Measurements from ENCODE around the gene ARID5A.

ARID5A gene

DNA sequence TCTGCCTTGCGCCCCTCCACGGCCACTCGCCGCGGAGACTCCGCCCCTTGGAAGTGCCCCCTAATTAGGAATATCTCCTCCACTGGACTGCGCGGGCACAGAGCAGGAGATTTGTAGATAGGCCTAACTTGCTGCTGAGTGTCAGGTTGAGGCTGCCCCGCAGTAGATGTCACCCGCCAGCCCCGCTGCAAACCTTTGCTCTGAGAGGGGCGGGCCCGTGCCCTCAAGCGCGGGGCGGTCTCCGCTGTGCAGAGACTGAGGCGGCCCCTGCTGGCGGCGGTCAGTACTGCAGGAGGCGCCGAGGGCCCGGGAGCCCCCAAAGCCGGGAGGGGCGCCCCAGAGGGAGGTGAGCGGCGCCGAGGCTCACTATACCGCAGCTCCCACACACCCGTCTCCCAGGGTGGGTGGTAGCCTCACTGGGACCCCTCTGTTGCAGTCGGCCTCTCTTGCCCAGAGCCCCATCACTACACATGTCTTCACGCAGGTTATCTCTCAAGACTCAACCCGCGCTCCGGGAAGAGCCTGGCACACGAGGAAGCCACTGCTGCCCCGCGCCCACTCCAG is 28.5 kb upstream of the ARID5A start:
- DNase-seq, result peak; percentile 88

DNA sequence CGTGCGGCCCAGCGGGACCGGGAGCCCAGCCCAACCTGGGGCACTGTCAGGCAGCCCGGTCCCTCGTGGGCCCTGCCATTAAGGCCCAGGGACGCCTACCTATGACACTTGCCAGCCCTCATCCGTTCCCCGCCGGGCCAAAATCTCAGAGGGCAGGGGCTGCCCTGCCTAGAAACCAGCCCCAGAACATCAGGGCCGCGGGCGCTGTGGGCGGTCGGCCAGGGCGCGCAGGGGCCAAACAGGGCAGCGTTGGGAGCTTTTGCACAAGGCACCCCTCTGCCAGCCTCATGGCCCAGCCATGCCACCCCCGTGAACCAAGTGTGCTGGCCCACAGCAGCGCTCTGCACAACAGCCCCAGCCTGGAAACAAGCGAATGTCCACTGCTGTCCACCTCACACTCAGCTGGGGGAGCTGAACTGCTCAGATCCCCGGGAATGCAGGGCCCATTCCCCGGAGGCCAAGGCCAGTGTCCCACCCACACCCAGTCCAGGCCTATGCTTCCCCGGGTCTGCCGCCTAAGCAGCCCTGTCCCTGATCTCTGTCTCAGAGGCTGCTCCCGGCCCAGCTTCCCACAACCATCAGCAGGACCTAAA is 27.9 kb upstream of the ARID5A start:
- no peak for DNase-seq

DNA sequence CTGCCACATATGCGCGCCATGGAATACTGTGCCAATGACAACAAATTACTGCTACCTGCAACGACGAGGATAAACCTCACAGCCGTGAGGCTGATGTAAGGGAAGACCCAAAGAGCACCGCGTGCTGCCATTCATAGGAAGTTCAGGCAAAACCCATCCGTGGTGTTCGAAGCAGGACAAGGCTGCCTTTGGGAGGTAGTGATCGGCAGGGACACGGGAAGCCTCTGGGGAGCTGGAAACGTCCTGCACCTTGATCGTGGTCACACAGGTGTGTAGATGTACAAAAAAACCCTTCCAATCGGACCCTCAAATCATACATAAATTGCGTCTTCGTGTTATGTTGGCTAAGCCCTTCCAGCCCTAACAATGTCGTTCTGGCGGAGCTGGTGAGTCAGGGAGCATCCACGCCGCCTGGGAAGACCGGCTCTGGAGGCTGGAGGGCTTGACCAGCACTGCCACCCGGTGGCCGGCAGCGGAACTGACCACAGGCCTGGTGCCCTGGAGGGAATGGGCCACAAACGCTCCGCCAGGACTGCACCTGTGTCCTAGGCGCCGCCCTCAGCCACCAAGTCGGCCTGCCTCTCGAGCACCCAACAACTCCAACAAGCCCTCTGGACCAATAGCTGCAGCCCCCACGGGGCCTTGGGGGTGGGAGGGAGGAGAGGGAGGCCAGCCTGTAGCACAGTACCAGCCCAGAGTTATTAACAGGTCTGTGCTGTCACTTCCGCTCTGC is 27.3 kb upstream of the ARID5A start:
- DNase-seq, result peak; percentile 93

DNA sequence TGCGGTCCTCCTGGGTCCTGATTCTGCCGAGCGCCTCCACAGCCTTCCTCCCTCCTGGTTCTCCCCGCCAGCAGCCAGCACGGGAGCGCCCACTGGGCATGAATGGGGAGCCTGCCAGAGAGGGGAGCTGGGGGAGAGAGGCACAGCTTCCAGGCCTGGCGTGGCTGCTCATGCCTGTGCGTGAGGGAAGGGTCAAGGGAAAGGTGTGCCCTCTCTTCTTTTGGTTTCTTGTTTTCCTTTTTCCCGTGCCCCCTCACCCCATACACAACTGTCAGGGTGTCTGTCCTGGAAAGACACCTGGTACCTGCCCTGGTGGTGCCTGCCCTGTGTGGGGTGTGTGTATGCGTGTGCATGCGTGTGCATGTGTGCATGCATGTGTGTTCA is 26.7 kb upstream of the ARID5A start:
- DNase-seq, result no peak

DNA sequence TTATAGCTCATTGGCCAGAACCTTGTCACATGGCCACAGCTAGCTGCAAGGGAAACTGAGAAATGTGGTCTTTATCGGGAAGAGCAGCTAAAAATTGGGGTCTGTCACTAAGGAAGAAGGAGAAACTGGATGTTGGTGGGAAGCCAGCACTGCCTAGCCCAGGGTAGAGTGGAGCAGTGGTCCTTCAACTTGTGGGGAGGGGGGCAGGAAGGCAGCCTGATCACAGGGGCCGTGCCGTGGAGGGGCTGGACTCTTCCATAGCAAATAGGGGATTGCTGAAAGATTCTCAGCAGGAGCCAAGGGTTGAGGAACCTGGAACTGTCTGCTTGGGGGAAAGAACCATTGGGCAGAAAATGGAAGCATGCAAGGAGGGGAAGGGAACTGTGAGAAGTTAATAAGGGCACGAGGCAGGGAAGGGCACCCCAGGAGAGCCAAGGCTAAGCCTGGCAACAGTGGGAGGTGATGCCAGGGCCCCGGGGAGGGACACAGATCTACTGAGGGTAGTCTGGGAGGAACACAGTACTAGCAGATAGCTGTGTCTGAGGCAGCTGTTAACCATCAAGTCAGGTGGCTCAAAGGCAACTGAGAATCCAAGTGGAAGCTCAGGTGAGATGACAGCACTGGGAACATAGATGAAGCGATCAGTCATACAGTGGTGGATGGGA is 25.5 kb upstream of the ARID5A start:
- DNase-seq, result no peak

DNA sequence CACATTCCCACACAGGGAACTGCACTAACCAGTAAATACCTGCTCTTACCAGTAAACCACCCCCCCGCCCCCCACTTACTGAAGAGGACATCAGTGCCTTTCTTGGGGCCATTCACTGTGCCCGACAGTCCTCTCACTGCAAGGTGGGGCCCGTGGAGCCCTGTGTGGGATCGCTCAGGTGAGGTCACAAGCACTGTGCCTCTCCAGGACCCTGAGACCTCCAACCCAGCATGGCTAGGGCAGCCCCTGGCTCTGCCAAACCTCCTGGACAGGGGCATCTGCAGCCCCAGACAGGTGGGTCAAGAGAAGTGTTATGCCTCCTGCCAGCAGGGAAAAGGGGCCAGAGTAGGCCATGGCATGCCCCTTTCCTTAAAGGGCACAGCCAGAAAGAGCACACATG is 24.7 kb upstream of the ARID5A start:
- no peak for DNase-seq

DNA sequence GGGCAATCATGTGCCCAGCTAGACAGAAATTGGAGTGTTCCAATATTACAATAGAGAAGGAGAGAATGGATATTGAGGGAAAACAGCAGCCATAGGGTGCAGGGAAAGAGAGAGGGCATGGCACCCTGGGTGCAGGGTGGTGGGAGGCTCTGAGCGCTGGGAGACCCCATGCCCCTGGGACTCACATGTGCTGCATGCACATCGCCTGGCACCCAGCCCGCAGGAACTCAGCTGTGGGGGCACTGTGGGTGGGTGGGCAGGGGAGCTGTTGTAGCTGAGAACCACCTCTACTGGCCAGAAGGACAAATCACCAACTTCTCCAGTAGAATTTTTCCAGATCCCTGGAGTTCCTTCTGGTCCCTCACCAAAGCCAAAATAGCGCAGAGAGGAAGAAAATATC is 24.2 kb upstream of the ARID5A start:
- DNase-seq, result no peak

DNA sequence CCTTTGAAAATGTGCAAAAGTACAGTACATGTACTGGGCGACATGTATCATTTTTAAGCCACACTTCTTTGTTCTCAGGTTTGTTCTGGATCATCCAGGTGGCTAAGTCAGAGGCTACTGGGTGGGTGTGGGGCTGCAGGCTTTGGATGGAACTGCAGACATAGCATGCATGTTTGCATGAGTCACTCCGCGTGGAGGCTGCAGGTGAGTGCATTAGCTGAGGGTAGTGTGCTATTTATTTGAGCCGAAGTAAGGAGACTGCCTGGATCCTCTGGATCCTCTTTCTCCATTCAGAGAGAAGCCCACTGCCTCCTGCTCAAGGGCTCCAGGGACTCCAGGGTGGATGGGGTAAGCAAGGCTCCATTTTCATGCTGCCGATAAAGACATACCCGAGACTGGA is 22.0 kb upstream of the ARID5A start:
- DNase-seq, result no peak

DNA sequence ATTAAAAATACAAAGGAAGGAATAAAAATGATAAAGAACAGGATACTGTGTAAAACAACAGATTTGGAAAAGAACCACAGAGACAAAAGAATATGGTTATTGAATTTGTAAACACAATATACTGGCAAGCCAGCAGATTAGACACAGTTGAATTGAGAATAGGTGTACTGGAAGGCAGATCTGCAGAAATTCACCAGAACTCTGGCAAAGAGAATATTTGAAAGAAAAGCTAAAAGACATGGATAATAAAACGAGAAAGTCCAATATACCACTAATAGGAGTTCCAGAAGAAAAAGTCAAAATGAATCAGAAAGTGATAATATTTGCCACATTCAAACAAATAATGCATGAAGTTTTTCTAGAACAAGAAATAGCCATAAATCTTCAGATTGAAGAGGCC is 19.5 kb upstream of the ARID5A start:
- DNase-seq, result no peak

DNA sequence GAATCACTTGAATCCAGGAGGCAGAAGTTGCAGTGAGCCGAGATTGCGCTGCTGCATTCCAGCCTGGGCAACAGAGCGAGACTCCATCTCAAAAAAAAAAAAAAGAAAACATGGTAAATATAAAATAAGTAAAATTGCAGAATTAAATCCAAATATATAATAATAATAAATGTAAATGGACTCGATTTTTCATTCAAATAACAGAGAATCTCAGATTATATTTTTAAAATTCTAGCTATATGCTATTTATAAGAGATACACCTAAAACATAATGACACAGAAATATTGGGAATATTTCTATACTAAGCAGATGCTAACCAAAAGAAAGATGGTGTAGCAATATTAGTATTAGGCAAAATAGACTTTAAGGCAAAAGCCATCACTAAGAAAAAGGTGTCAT is 16.3 kb upstream of the ARID5A start:
- no peak for DNase-seq

DNA sequence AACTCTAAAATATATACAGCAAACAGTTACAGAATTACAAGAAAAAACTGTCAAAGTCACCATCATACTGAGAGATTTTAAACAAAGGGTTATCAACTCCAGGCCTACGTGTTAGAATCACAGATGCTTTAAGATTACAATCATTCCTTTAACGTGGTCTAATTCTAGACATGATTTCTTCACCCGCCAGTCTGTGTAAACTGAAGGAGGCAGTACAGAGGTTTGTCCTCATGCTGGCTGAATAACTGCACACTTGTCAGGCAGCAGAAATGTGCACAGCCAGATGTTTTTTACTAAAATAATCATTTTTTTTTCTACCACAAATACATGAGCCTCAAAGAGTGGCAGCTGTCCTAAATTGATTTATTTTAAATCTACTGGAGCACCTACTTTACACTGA is 15.9 kb upstream of the ARID5A start:
- DNase-seq, result no peak

DNA sequence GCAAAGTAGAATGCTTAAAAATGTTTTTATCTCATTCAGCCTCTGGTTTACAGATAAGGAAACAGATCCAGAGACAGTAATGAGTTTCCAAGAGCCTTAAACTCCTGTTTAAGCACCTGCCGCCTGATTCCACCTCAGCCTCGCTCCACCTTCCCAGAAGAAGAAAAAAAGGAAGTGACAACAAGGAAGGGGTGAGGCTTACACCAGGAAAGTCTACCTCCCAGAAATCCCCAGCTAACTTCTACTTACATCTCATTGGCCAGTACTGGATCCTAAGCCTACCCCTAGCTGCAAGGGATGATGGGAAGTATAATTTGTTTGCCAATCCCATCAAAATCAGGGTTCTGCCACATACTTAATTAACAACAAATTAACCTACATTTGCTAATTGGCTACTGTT is 15.3 kb upstream of the ARID5A start:
- no peak for DNase-seq

DNA sequence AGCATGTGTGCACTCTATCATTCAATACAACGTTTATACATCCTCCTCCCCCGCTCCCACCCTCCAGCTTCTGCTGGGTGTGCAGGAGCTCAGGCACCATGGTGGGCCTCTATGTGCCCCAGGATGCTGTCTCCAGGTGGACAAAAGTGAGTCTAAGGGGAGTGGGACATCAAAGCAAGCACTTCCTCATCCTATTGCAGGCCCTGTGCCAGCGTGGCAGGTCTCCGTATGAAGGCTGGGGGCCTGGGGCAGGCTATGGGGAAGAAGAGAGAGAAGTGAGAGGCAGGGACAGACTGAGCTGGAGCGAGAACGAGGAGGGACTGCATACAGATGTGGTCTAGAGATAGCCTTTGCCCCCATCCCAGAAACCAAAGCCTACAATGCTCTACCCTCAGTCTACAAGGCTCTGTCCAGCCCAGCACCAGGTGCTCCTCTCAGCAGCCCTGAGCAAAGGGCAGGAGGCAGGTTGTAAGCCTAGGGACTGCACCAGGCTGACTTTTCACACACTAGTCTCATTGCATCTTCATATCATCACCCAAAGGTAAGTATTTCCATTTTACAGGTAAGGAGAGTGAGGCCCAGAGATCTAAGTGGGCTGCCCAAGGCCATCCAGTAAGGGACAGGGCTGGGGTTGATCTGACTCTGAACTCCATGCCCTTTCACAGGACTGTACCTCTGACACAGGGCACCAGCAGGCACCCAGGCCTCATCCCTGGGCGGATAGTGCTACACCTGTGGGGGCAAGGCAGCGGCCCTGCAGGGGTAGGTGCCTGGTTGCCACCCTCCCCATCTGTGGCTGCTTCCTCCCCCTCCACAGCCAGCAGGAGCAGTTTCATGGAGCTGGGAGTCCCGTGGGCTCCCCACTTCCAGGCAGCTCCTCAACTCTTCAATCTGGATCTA is 14.0 kb upstream of the ARID5A start:
- no peak for DNase-seq

DNA sequence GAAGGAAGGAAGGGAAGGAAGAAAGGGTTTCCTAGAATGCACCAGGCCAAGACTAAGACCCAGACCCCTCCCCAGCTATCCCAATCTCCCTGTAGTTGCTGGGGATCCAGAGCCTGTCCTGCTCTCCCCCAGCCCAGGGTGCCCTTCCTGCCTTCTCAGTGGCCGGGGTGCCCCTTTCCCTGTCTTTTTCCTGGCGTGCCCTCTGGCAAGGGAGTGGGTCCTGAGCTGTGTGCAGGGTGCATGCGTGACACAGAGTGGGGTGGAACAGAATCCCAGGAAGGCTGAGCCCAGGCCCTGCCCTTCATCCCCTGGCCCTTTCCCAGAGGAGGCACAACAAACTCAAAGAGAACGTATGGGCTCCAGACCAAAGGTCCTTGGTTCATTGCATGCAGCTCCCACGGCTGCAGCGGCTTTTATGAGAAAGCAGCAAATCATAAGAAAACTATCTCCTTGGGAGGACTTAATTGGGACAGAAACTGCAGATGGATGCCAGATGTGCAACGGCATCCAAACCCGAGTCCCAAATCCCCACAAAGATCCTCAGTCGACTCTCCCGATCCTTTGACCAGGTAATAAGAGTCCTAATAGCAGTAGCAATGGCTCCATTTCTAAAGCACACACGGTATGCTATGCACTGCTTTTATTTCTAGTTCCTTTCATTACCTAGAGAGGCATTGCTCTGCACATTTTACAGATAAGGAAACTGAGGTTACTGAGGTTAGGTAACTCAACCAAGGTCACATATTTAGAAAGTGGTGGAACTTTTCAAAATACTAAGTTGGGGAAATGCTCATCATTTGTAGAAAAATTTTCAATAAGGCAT is 12.7 kb upstream of the ARID5A start:
- DNase-seq, result no peak

DNA sequence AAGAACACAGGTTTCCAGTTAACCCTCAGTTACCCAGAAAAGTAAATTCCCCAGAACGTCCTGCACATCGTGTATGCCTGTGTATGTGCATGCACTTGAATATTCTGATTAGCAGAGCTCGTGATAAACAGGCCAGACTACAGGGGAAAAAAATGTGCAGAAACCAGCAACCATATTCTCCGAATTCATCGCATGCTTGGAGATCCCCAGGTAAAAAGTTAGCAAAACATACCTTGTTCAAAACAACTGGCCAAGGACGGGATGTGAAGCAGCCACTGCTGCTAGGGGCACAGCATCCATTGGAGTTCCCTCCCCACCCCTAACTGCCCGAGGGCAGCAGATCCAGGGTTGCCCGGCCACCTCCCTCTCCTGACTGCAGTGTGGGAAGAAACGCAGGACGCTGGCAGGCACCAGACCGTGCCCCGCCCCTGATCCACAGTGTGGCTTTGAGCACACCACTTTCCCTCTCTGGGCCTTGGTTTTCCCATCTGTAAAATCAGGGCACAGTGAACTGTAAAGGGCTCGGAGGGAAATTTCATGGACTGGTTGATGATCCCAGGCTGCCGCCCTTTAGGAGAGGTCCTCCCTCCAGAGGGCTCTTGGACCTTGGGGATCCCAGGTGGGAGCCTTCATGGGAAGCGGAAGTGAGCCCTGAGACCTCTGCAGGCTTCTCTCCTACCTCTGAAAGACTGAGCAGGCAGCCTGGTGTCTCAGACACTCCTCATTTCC is 11.9 kb upstream of the ARID5A start:
- no peak for DNase-seq

DNA sequence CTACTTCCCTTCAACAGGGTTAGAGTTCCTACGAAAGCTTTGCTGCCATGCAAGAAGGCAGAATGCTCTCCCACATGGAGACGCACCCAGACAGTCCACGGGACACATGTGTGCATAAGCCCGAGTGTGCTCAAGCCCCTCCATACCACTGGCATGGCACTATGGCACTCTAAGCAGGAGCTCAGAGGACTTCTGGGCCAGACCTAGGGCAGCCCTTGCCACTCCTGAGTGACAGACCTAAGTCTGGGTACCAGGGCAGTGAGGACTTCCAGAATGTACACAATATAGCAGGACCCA is 11.4 kb upstream of the ARID5A start:
- DNase-seq, result no peak

DNA sequence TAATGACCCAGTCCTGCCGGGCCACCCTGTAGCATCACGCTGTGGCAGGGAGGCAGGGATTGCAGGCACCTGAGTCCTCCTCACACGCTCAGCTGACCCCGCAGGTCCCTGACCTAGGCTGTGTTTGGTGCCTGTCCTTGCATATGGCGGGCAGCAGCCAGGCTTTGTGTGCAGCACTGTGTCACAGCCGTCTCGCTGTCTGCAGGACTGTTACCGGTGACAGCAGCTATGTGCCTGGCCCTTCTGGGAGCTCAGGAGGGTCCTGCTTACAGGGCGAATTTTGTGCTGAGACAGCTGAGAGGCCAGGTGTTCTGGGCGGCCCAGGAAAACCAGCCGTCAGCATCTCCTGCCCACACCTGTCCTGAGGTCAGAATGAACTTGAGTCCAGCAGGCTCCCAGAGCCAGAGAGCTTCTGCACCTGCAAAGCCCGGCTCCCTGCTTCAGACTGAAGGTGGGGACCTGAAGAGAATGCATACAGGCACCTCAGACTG is 10.4 kb upstream of the ARID5A start:
- no peak for DNase-seq

DNA sequence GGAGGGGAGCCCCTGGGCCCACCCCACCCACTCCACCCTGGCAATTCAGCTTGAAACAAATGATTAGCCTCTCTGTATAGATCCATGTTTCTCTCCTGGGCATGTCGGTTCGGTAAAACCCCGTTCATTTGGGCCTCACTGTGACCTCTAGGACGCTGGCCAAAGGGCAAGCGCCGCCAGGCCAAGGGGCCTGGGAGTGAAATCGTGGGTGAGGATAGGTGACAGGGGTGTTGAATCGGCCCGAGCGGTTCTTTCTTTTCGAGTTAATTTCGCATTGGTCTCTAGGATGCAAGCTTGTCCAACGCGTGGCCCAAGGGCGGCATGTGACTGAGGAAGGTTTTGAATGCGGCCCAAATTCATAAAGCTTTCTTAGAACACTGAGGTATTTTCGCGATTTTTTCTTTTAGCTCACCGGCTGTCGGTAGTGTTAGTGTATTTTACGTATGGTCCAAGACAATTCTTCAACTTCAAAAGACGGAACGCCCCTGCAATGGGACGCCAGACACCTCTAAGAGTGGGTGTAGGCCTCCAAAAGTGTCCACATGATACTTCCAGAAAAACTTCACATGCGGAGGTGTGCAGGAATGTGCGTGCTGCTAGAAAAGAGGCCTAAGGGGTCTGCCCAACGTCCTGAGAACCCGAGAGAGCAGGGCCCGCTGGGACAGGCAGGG is 9.8 kb upstream of the ARID5A start:
- no peak for DNase-seq

DNA sequence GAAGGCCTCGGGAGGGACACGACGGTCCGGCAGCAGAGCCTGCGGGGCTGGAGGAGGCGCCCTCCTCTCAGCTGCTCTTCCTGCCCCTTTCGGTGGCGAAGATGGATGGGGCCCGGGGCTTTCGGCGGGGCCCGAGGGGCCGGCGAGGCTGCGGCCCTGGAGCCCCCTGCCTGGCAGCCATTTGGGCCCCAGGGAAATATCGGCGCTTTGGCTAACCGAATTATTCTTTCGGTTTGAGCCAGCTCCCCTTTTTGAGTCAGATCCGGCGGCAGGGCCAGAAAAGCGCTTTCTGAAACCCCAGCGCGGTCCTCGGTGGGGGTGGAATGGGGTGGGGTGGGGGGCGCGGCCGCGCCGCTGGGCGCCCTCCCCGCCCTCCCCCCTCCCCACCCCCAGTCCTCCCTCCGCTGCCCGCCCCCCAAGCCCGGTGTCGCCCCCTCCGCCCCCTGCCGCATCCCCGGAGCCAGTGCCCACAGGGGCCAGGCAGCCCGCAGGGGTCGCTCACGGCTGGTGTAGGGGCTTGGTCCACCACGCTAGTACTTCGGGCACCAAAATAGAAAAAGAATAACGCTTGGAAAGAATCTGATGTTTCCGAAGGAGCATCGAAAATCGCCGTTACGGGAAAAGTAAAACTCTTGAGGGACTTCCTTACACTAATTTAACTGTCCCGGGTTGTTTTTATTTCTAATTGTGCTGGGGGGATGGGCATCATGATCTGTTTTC is 9.1 kb upstream of the ARID5A start:
- DNase-seq, result peak; percentile 75

DNA sequence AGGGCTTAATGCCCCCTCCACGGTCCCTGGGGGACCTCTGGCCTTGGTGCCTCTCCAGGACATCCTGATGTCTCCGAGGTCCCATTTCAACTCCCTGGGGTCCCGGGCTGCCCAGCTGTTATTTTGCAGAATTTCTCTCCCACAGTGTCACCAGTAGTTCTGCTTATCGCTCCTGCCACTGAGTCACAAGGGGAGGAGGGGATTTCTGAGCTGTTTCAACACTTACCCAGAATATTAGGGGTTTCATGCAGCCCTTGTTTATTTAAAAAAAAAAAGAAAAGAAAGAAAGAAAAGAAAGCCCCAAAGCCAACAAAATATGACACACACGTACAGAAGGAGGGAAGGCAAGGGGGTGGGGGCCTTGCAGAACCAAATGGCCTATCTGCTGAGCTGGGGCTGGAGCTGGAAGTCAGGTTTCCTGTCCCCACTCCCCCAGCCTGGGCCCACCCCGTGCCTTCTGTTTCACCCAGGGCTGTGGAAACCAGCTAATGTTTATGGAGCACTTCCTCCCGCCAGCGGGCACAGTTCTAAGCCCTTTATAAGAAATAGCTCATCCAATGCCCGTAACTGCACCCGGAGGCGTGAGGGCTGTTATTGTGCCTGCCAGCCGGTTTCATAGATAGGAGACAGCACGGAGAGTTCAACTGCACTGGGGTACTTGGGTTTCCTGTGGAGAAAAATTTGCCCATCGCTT is 8.4 kb upstream of the ARID5A start:
- DNase-seq, result peak; percentile 92
